HG03103 (cell line): ENCODE results near the gene GRPEL1.

Experiments
- ATAC-seq: cut with Tn5 transposase; IDR thresholded peaks from one replicate; pipeline ENCODE4 v1.9.1; 2021; ENCODE audit warnings: low read depth; ENCODE audit not compliant: unreplicated experiment

The GRPEL1 gene

DNA sequence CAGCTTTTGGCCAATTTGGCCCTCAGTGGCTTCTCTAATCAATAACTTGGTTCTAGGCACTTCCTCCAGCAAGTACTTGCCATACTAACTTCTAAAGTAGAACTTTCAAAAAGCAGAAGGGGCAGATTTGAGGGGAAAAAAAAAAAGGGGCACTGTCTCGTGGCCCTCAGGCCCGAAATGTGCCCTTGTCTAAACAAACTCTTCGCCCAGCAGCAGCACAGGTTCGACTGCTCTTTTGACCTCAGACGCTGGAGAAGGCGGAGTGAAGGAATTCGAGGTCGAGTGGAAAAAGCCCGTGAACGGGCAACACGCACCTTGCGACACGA, 775 bp downstream of the GRPEL1 start:
- ATAC-seq, result no peak

DNA sequence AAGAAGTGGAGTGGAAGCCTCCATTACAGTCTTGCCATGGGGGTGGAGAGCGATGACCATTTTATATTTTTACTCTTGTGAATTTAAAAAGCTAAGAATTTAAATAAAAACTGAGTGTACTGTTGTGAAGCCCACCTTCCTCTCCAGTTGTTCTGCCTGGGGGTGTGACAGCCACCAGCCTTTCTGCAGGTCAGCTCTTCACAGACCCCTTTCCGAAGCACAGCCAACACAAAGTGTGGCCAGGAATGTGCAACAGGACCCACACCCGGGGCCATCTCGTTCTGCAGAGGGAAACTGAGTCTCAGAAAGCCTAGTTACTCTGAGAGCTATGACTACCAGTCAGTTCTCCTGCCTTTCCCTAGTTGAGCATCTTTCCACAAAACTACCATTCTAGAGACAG, 1.4 kb downstream of the GRPEL1 start:
- ATAC-seq, result no peak

DNA sequence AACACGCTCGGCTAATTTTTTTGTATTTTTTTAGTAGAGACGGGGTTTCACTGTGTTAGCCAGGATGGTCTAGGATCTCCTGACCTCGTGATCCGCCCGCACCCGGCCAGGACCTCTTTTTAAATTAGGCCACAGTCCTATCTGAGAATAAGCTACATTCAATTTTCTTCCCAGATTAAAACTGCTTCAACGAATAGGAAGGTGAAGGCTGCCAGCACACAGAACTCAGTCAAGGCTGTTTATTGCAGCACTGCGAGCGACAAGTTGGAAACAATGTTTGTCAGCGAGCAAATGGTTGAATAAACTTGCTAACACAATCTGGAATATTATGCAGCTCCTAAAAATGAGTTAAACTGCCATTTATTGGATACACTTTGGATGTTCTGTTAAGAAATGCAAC, 1.9 kb downstream of the GRPEL1 start:
- ATAC-seq, result no peak

DNA sequence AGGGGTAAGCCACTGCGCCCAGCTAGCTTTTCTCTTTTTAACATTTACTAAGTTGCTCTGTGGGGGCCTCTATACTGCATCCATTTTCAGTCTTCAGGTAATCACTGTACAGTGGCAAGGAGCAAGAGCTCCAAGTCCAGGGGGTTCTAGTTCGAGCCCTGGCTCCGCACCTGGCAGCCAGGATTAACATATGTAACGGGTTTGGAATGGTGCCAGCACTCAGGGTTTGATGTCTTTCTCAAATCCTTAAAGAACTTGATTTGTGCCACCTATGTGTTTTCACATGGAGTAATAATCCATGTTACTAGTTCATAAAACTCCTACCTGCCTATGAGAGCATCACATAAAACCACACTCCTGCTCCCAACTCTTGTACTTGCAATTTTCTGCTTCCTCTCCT, 4.5 kb downstream of the GRPEL1 start:
- no peak for ATAC-seq

DNA sequence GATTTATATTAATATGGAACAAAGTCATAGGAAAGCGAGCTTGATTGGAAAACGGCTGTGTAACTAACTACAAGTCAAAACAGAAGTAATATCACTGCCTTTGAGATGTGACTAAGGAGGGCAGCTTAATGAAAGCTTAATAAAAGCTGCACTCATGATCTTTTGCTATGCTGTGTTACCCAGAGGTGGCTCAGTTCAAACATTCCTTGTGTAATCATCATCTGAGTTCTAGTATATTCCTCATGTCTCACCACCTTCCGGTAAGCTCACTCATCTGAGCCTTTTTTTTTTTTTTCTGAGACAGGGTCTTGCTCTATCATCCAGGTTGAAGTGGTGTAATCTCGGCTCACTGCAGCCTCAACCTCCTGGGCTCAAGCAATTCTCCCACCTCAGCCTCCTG, 5.0 kb downstream of the GRPEL1 start:
- no peak for ATAC-seq

DNA sequence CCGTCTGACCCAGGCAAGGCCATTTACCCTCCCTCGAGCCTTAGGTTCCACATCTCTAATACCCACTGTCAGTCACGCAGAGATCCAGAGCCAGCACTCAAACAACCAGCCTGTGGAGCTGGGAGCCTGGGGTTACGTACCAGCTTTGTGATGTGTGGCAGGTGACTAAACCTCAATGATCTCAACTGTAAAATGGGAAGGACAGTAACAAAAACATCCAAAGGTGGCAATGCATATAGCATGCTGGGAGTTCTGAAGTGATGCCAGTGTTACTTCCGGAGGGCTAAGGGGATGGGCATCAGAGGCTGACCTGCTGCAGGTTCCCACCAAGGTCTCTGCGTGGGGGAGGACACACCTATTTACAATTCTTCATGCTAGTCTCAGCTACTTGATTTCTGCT, 6.0 kb downstream of the GRPEL1 start:
- no peak for ATAC-seq

DNA sequence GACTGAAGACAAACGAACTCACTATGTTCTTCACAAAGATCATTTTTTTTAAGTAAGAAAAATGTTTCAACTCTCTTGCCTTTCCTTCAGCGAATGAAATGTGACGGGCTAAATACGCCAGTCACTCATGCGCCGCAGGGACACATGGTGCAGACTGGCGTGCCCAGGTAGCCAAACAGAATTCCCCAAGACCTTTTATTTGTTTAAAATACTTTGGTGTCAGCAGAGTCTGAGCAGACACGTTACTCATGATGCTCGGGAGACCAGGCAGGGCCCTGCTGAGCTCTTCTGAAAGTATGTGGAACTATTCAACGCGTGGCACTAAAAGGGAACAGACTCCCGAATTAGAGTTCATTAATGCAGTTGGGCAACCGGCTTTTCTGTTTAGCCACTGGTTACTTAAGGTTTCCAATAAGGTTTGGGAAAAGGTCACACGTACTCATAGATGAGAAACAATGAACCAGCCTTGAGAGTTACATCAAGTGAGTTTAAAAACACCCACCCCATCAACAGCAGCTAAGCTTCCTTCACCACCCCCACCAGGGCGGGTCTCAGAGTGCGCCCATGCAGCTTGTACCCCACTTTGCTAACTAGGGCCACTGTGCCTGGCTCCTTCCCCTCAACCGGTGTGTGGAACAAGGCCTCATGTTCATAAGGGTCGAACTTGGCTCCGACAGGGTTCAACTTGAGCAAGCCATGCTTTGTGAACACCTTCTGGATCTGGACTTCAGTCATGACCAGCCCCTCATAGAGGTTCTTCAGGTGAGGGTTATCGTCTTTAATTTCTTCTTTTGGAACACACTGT, 7.3 kb downstream of the GRPEL1 start:
- no peak for ATAC-seq

DNA sequence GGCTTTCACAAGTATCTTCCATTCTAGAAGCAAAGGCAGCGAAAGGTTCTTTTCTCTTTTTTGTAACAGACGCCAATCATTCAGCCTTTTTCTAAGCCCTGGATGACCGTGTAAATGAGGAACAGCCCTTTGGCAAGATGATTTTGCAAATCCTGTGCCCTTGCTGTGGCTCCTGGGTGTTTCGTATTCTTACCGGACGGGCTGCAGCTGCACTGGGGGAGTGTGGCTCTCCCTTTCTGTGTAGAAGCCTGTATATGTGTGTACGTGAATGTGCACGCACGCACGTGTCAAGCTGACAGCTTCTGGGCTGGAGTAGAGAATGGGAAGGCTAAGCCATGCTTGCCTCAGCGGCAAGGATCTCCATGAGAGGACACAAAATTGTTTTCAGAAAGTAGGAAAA, 8.2 kb downstream of the GRPEL1 start:
- ATAC-seq, result no peak

DNA sequence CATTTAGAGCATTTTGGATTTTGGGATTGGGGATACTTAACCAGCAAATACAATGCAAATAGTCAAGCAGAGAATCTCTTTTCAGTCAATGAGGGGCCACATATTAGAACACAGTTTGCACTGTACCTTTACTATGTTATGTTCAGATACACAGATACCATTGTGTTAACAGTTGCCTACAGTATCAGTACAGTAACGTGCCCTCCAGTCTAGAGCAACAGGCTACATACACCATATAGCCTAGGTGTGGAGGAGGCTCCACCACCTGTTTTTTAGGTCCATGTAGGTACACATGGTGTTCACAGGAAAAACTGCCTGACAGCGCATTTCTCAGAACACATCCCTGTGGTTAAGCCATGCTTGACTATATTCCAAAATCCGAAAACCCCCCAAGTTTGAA, 9.1 kb downstream of the GRPEL1 start:
- ATAC-seq, result no peak

DNA sequence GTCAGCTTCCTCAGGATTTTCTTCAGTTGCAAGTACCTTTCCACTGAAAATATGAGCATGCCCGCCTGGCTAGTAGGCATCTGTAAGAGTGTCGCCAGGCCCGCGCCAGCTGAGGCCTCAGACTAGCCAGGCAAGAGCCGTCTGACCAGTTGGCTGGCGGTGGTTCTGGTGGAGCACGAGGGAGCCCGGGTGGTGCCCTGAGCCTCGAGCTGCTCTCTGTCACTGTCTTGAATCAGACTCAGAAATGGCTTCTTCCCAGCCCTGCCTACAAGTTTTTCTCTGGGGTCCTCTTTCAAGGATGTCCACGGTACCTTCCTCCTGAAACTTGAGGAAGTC, 11.9 kb downstream of the GRPEL1 start:
- no peak for ATAC-seq

DNA sequence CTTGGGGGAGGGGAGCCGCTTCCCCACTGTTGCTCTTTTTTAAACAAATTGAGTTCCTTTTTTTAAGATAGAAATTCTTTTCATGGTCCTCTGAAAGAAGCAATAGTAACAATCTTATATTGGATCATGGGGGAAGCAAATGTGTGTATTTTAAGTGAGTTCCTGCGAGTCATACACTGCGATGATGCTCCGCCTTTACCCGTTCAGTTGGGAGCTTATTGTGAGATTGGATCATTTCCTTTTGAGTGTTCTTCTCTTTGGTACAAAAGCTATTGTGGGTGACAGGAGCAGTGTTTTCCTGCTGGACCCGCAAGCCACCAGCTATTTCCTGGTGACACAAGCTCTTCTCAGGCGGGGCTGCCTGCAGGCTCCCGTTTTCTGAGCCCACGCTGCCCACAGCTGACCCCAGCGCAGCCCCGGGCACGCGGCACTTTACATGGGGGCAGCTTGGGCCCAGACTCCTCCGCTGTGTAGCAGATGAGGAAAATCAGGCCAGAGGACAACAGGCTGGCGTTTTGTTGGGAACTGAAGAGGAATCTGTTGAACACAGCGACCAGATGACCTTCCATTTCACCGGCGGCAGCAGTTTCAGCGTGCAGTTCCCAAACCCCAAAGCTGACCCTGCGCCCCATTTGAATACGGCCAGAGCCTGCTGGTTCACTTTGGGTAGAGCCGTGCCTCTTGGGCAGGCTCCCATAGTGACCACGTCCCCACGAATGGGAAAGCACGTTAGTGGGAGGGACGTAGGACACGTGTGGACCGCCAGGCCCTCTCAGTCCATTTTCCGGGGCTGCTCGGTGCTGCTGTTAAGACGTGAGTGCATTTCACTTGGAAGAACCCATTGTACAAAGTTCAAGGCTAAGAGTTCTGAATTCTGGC, 12.5 kb downstream of the GRPEL1 start:
- ATAC-seq, result no peak

DNA sequence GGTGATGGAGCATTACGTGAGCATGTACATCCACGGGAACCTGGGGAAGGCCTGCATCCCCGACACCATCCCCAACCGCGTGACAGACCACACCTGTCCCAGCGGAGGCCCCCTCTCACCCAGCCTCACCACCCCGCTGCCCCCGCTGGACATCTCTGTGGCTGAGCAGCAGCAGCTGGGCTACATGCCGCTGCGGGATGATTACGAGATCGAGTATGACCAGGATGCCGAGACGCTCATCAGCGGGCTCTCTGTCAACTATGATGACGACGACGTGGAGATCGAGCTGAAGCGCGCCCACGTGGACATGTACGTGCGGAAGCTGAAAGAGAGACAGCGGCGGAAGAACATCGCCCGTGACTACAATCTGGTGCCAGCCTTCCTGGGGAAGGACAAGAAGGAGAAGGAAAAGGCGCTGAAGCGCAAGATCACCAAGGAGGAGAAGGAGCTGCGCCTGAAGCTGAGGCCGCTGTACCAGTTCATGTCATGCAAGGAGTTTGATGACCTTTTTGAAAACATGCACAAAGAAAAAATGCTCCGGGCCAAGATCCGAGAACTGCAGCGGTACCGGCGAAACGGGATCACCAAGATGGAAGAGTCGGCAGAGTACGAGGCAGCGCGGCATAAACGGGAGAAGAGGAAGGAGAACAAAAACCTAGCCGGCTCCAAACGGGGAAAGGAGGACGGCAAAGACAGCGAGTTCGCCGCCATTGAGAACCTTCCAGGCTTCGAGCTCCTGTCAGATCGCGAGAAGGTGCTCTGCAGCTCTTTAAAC, 13.6 kb downstream of the GRPEL1 start:
- no peak for ATAC-seq

DNA sequence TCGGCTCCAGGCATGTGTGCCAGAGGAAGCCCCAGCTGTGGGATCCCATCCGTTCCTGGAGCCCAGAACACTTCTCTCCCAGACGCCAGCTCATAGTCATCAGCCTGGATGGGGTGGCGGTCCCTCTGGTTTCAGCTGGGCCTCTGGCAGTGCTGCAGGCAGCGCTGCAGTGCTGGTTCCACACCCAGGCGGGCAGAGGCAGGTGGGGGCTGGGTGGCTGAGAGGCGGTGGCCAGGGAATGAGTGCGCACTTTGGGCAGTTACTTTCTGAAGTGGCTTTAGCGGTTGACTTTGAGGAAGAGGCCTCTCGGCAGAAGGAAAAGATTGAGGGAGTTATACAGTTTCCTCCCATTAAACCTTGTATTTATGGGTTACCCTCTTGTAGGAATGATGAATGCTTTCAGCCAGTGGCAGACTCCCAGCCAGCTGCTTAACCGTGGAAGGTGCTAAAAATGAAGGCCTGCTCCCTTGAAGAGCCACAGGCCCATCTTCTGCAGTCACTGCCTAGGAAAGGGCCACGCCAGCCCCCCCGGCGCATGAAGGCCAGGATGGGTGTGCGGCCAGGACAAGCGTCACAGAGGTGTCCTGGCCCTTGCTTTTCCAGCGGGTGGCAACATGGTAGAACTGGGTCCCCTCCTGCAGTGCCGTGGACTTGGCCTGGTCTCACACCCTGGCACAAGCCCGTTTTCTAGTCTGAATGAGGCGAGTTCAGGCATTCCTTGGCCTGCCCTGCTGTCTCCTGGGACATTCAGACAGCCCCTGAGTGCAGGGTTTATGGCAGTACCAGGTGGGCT, 14.7 kb downstream of the GRPEL1 start:
- ATAC-seq, result no peak

DNA sequence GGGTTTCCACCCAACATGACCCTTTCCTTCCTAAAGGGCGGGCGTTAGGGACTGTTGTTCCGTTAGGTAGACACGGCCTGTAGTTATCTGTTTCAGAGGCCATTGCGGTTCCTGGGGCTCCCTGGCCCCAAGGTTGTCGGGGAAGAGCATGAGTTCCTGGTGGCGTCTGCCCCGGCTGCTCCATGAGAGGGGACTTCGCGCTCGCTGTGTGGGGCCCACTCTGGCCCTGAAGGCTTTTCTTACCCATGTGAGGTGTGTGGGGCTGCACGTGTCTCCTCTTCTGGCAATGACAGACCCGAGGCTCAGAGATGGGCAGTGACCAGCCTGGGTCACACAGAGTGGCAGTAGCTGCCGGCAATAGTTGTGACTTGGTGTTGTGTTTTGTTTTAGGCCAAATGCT, 15.6 kb downstream of the GRPEL1 start:
- no peak for ATAC-seq

DNA sequence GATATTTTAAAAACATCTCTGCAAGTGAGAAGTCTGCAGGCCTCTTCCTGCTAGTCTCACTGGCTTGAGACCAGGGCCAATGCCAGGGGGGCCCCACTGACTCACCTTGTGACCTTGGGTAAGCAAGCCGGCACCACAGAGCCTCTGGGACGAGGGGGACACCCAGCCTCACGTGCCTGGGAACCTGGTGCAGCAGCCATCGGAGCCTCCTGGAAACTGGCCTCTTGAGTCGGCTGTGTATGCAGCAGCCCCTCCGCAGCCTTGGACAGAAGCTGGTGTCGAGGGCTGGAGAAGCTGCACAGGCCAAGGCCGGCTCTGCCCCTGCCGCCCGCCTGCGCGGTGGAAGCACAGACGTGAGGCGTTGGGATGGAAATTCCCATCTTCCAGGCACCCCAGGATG, 16.0 kb downstream of the GRPEL1 start:
- no peak for ATAC-seq

DNA sequence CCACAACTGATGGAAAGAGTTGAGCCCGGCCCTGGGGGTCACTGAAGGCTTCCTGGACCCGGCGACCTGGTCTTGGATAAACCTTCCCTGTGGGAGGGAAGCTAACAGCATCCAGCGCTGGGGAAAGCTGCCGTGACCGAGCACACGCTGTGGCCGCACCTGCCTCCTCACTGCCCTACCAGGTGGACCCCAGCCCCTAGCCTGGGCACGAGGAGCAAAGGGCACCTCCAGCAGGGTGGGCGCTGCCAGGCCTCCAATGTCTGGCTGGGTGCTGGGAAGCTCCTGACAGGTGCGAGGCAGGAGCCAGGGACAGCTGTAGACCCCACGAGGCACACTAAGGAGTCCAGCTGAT, 16.7 kb downstream of the GRPEL1 start:
- ATAC-seq, result no peak

DNA sequence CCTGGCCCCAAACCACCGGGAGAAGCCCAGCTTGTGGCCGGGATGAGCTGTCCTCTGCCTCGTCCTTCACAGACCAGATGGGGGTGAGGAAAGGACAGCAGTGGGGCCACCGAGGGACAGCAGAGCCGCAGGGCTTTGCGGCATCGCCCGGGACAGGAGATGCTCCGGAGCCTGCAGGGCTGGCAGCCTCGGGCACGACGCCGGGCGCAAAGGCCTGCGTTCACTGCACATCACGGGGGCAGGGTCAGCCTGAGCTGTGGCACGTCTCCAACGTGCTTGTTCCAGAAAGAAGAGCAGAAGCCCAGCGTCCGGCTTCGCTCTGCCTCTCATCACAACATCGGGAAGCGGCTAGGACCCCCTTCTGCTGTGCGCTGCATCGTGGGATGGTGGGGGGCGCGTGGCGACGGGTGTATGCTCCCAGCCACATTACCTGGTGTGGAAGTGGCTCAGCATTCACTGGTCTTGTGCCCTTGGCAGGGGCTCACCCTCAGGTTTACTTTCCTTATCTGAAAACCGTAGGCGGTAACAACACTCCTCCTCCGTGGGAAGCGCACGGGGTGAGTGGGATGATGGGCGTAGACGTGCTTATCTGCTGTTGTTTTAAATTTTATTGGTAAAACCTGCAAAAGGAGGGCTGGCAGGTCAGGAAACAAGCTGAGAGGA, 17.3 kb downstream of the GRPEL1 start:
- ATAC-seq, result no peak

DNA sequence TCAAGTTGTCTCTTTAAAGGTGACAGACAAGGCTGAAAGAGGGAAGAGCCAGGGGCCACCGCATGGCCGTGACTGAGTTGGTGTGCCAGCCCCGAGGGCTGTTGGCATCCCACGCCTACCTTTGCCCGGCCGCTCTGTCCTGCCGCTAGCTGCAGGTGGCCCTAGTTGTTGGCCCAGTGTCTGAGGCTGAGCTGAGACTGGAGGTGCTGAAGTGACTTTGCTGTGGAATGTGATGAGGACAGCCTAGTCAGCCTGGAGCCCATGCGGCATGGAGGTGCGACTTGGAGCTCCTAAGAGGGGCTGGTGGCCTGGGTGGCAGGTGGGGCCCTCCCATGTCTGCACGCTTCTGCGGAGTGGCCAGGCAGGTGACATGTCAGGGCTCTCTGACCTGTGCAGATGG, 18.1 kb downstream of the GRPEL1 start:
- no peak for ATAC-seq

DNA sequence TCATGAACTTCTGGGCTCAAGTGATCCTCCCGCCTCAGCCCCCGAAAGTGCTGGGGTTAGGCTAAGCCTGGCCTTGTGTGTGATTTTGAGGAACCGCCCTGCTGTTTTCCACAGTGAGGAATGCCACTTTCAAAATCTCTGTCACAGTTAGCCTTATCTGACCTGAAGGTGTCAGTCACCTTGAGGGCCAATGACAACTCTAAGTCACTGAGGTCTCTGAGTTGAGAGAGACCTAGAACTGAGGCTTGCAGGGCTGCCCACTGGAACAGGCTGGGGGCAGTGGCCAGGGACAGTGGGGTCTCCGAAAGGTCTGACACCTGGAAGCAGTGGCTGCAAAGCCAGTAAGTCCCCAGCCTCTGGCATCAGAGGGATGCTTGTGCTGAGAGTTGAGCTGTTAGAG, 18.6 kb downstream of the GRPEL1 start:
- ATAC-seq, result no peak

DNA sequence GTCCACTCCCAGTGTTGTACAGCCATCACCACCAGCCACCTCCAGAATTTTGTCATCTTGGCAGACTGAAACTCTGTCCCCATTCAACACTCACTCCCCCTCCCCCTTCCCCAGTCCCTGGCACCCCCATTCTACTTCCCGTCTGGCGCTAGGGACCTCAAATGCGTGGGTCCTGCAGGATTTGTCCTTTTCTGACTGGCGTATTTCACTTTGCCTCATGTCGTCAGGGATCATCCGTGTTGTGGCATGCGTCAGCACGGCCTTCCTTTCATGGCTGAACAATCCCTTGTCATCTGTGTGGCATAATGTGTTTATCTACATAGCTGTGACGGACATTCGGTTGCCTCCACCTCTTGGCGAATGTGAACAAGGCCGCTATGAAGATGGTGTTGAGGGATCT, 19.2 kb downstream of the GRPEL1 start:
- ATAC-seq, result no peak
